ENCODE results near the gene SUPT3H. TPM values are rescaled to one million over a fixed set of nuclear protein-coding genes. Genes with fewer than 3 reads are reported as not detected.

SUPT3H gene
- total and polyA plus RNA-seq, 2 of the 8 experiments (the other 6 are each of a cell fraction or from before 2014, with no cell fraction given), result 18.8 to 23.0 TPM

GRCh38 chr6:44858998-44859397, 518.7 kb downstream of the SUPT3H start:
- no peaks in the 10 kb centered on the region for H3K79me1 ChIP-seq (ENCODE audit: low read depth, low read length)
- no peak overlapping the region for H3K4me3 ChIP-seq (ENCODE audit: extremely low read depth in 1 of 4, insufficient read depth in 2 of 4, low read depth in 3 of 4, low read length in 4 of 4)
- no peak overlapping the region for H3K56ac ChIP-seq (replicated peaks; ENCODE audit: insufficient read length, low read depth, low read length)
- H2BK15ac ChIP-seq (ENCODE audit: low read length), result no peak overlapping the region
- no peaks in the 10 kb centered on the region for H3K27me3 ChIP-seq (replicated peaks in 1 of 4; ENCODE audit: control insufficient read depth in 3 of 4, extremely low read depth in 1 of 4, insufficient read depth in 3 of 4, low read length in 3 of 4)
- H3K36me3 ChIP-seq (ENCODE audit: control insufficient read depth in 2 of 4, insufficient read depth in 4 of 4, low read length in 3 of 4), result no peaks in the 10 kb centered on the region
- no peak overlapping the region for H2AFZ ChIP-seq (ENCODE audit: low read length)
- no peak overlapping the region for H3K4me2 ChIP-seq (ENCODE audit: insufficient read depth in 1 of 2, low read depth in 2 of 2, low read length in 2 of 2)
- H2BK120ac ChIP-seq (replicated peaks; ENCODE audit: low read depth, low read length), result no peak overlapping the region
- no peak for DNase-seq (ENCODE audit: low read depth in 1 of 2, low spot score in 2 of 2)
- no peak overlapping the region for H2BK5ac ChIP-seq (ENCODE audit: low read depth, low read length)
- no peaks in the 10 kb centered on the region for H3K79me2 ChIP-seq (ENCODE audit: control insufficient read depth in 1 of 2, insufficient read depth in 2 of 2, low read length in 2 of 2)
- no peaks in the 10 kb centered on the region for H4K20me1 ChIP-seq (replicated peaks in 1 of 2; ENCODE audit: control insufficient read depth in 1 of 2, insufficient read depth in 2 of 2, low read length in 2 of 2)
- no peak overlapping the region for H4K5ac ChIP-seq (ENCODE audit: insufficient read length, low read depth, low read length)
- H3K18ac ChIP-seq (ENCODE audit: extremely low read depth, low read length), result no peak overlapping the region
- H3K23me2 ChIP-seq (ENCODE audit: low read depth, low read length), result no peaks in the 10 kb centered on the region
- no peak overlapping the region for H2BK12ac ChIP-seq (ENCODE audit: low read depth, low read length)
- no peak overlapping the region for H3K14ac ChIP-seq (ENCODE audit: insufficient read length)
- TF ChIP-seq RAD21 (IDR thresholded peaks at IDR 0.05 in 1 of 2, conservative IDR thresholded peaks at IDR 0.05 in 1 of 2; ENCODE audit: low read depth in 2 of 2, low read length in 2 of 2), result peak in 1 of 2 experiments; percentile 12; a peak in 1 of 4 replicates
- TF ChIP-seq, protein P1, sequence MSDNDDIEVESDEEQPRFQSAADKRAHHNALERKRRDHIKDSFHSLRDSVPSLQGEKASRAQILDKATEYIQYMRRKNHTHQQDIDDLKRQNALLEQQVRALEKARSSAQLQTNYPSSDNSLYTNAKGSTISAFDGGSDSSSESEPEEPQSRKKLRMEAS (IDR thresholded peaks at IDR 0.05), result no peak
- H3K27ac ChIP-seq (ENCODE audit: low read depth, low read length), result no peak overlapping the region
- no peaks in the 10 kb centered on the region for H3K4me1 ChIP-seq (replicated peaks in 1 of 4; ENCODE audit: control insufficient read depth in 3 of 4, insufficient read depth in 4 of 4, low read length in 3 of 4)
- H3K9me3 ChIP-seq (ENCODE audit: insufficient read depth in 2 of 2, low read depth in 1 of 2, low read length in 1 of 2), result no peaks in the 10 kb centered on the region
- POLR2A ChIA-PET (ENCODE audit: partially characterized antibody), result no interaction called here
- no peak overlapping the region for H4K8ac ChIP-seq (ENCODE audit: extremely low read depth, insufficient read depth, low read length)
- H3K23ac ChIP-seq (ENCODE audit: insufficient read length), result no peak overlapping the region
- no peak overlapping the region for H2AK5ac ChIP-seq (ENCODE audit: low read depth, low read length)
- no peak for FAIRE-seq
- CTCF ChIA-PET (ENCODE audit: partially characterized antibody), result interaction anchor here (1.0 to 1.6 kb wide), 3 partner anchors 14 to 222 kb away, joined by 3 to 5 read pairs (median 3); no protein-coding TSS in a partner anchor
- no peak overlapping the region for H3K4ac ChIP-seq (replicated peaks; ENCODE audit: insufficient read length, low read depth, low read length)
- no peak overlapping the region for H4K91ac ChIP-seq (replicated peaks; ENCODE audit: insufficient read length, low read length)
- H2BK20ac ChIP-seq (ENCODE audit: low read length), result no peak overlapping the region
- no peak overlapping the region for H3K9ac ChIP-seq (replicated peaks in 1 of 4; ENCODE audit: extremely low read depth in 1 of 4, low read depth in 3 of 4, low read length in 3 of 4)
